GM12878 (cell line): ENCODE measurements around the gene RGS1. TPM values are rescaled to one million over a fixed set of nuclear protein-coding genes. Genes with fewer than 3 reads are reported as not detected.

Source experiments
- BCL11A ChIP-seq: IDR thresholded peaks from 2 replicates; pipeline ENCODE4 v1.6.1; 2011; ENCODE audit warnings: low read depth, low read length
- BCLAF1 ChIP-seq: fragments of 450-650 bp; IDR thresholded peaks from 2 replicates; pipeline ENCODE4 v1.6.1; 2017; ENCODE audit warnings: antibody characterized with exemption, mild to moderate bottlenecking, moderate library complexity
- CHD4 ChIP-seq: fragments of 200-600 bp; sonication (generic); IDR thresholded peaks from 2 replicates; pipeline ENCODE4 v1.6.1; 2016; ENCODE audit warnings: mild to moderate bottlenecking
- ELK1 ChIP-seq: IDR thresholded peaks from 2 replicates; pipeline ENCODE4 v1.6.1; 2012; ENCODE audit warnings: low read depth, low read length, improper control_type of control experiment
- EP300 ChIP-seq, 2 experiments: fragments of 150-350 bp in 1 of 2; IDR thresholded peaks; 2 replicates each; pipeline ENCODE4 v1.6.1; 2011 to 2012; ENCODE audit warnings: low read depth in 2 of 2, low read length in 2 of 2, borderline replicate concordance in 1 of 2, improper control_type of control experiment in 1 of 2, inconsistent platforms in 1 of 2; ENCODE audit not compliant: control insufficient read depth in 1 of 2
- FOS ChIP-seq: IDR thresholded peaks from 3 replicates; pipeline ENCODE4 v1.6.1; 2011; ENCODE audit warnings: borderline replicate concordance; ENCODE audit not compliant: insufficient read length; ENCODE audit errors: extremely low read depth
- FOXM1 ChIP-seq: IDR thresholded peaks from 2 replicates; pipeline ENCODE4 v1.6.1; 2012; ENCODE audit warnings: low read depth, mild to moderate bottlenecking, inconsistent platforms, low read length, moderate library complexity
- KDM1A ChIP-seq: fragments of 200-600 bp; sonication (generic); IDR thresholded peaks from 2 replicates; pipeline ENCODE4 v1.6.1; 2016; ENCODE audit warnings: borderline replicate concordance
- MAX ChIP-seq: IDR thresholded peaks from 2 replicates; pipeline ENCODE4 v1.6.1; 2012; ENCODE audit warnings: low read depth, low read length, improper control_type of control experiment
- MEF2B ChIP-seq: fragments of 450-650 bp; IDR thresholded peaks from 2 replicates; pipeline ENCODE4 v1.6.1; 2018; ENCODE audit warnings: mild to moderate bottlenecking, moderate library complexity; ENCODE audit not compliant: partially characterized antibody, poor library complexity, severe bottlenecking
- NBN ChIP-seq: fragments of 450-650 bp; IDR thresholded peaks from 2 replicates; pipeline ENCODE4 v1.6.1; 2016
- NFYB ChIP-seq: IDR thresholded peaks from 2 replicates; pipeline ENCODE4 v1.6.1; 2011; ENCODE audit warnings: low read depth, mild to moderate bottlenecking, low read length, improper control_type of control experiment, moderate library complexity; ENCODE audit not compliant: insufficient read depth
- PML ChIP-seq: IDR thresholded peaks from 2 replicates; pipeline ENCODE4 v1.6.1; 2012; ENCODE audit warnings: low read length, inconsistent platforms
- POLR2A ChIP-seq: IDR thresholded peaks from 2 replicates; pipeline ENCODE4 v1.6.1; 2011; ENCODE audit warnings: low read depth, mild to moderate bottlenecking, low read length
- RAD21 ChIP-seq: IDR thresholded peaks from 2 replicates; pipeline ENCODE4 v1.6.1; 2011; ENCODE audit warnings: mild to moderate bottlenecking, low read depth, low read length, moderate library complexity; ENCODE audit not compliant: insufficient read depth
- RB1 ChIP-seq: fragments of 450-650 bp; formaldehyde crosslinking; IDR thresholded peaks from 2 replicates; pipeline ENCODE4 v1.6.1; 2017; ENCODE audit warnings: mild to moderate bottlenecking, borderline replicate concordance
- RUNX3 ChIP-seq: IDR thresholded peaks from 2 replicates; pipeline ENCODE4 v1.6.1; 2012; ENCODE audit warnings: low read length, inconsistent platforms
- SKIL ChIP-seq: fragments of 450-650 bp; IDR thresholded peaks from 2 replicates; pipeline ENCODE4 v1.6.1; 2017; ENCODE audit warnings: mild to moderate bottlenecking, low read depth, inconsistent platforms; ENCODE audit not compliant: poor library complexity, severe bottlenecking
- SMARCA5 ChIP-seq: fragments of 450-650 bp; IDR thresholded peaks from 2 replicates; pipeline ENCODE4 v1.6.1; 2017; ENCODE audit warnings: mild to moderate bottlenecking
- SMC3 ChIP-seq: IDR thresholded peaks from 2 replicates; pipeline ENCODE4 v1.6.1; 2011; ENCODE audit warnings: low read length, improper control_type of control experiment, borderline replicate concordance
- SREBF1 ChIP-seq: IDR thresholded peaks from 2 replicates; pipeline ENCODE4 v1.6.1; 2012; ENCODE audit warnings: mild to moderate bottlenecking, low read length
- SUZ12 ChIP-seq: fragments of 200-600 bp; sonication (generic); IDR thresholded peaks from one replicate; pipeline ENCODE4 v1.6.1; 2018; ENCODE audit warnings: antibody characterized with exemption, mild to moderate bottlenecking; ENCODE audit not compliant: unreplicated experiment
- TBL1XR1 ChIP-seq: IDR thresholded peaks from 2 replicates; pipeline ENCODE4 v1.6.1; 2012; ENCODE audit warnings: low read depth, low read length, improper control_type of control experiment
- ZBED1 ChIP-seq: IDR thresholded peaks from 2 replicates; pipeline ENCODE4 v1.6.1; 2016; ENCODE audit warnings: borderline replicate concordance
- ZNF24 ChIP-seq: fragments of 450-650 bp; IDR thresholded peaks from 2 replicates; pipeline ENCODE4 v1.6.1; 2017; ENCODE audit warnings: antibody characterized with exemption, mild to moderate bottlenecking
- ZZZ3 ChIP-seq: IDR thresholded peaks from 2 replicates; pipeline ENCODE4 v1.6.1; 2011; ENCODE audit warnings: low read depth; ENCODE audit not compliant: control insufficient read depth, insufficient read length
- polyA plus RNA-seq, 11 experiments: library from polyadenylated mRNA; depleted of rRNA in 4 of 11; unstranded in 6 of 11; stranded (reverse) in 5 of 11; fragments of >200 nt; fragmentation: Nextera tagmentation in 4 of 11; fragmentation: Illumina TruSeq in 1 of 11; extraction: Ambion mirVana in 4 of 11; extraction: Trizol in 1 of 11; gene quantifications; 1 replicate in 1 of 11; 2 replicates in 10 of 11; pipeline versions ENCODE4 v1.2.1 to v1.2.3, GENCODE V29; 2011 to 2016; ENCODE audit warnings: inconsistent platforms in 2 of 11, missing spikeins in 2 of 11, low read depth in 1 of 11
- total RNA-seq, 4 experiments: library from RNA; depleted of rRNA in 3 of 4; stranded (reverse); fragments of >200 nt in 3 of 4; fragmentation: Illumina TruSeq in 1 of 4; extraction: Trizol in 1 of 4; gene quantifications; 2 replicates each; pipeline versions ENCODE4 v1.2.1 to v1.2.3, GENCODE V29; 2013 to 2021

RGS1 gene
- total and polyA plus RNA-seq, 10 of the 15 experiments (the other 5 are each of a cell fraction or from before 2014, with no cell fraction given), result 20.7 to 882 (median 45.9) TPM

- TF ChIP-seq BCLAF1 (no peak), SUZ12 (no peak), ZNF24 (peak; percentile 95), KDM1A (no peak), EP300 (IDR thresholded peaks at IDR 0.05; ENCODE audit: borderline replicate concordance in 1 of 2, control insufficient read depth in 1 of 2, low read depth in 2 of 2, low read length in 2 of 2) (peak in 1 of 2 experiments; percentile 39; a peak in 1 of 4 replicates), RAD21 (peak; percentile 29; the same call in 1 of the 2 replicates), SREBF1 (no peak), SMARCA5 (0 out of 2 replicates have a peak, but pooled peaks have one; percentile 19), FOXM1 (peak; percentile 69; the same call in 1 of the 2 replicates), TBL1XR1 (0 out of 2 replicates have a peak, but pooled peaks have one; percentile 36), POLR2A (0 out of 2 replicates have a peak, but pooled peaks have one; percentile 34), SKIL (peak; percentile 59), BCL11A (peak; percentile 49; the same call in 1 of the 2 replicates), MEF2B (peak; percentile 62), NFYB (no peak), ELK1 (no peak), MAX (0 out of 2 replicates have a peak, but pooled peaks have one; percentile 22), PML (0 out of 2 replicates have a peak, but pooled peaks have one; percentile 23), RB1 (no peak), CHD4 (no peak), ZBED1 (peak; percentile 40; the same call in 1 of the 2 replicates), SMC3 (peak; percentile 8; the same call in 1 of the 2 replicates), RUNX3 (peak; percentile 80), FOS (no peak), NBN (peak; percentile 73), ZZZ3 (no peak)
Observed at GRCh38 chr1:192545896-192546521, 29.6 kb upstream of the RGS1 start (continued).
